Ishikawa (cell line): ENCODE results near the gene MRPL36.
A peak's percentile ranks its signal among the peaks of the same experiment; 100 is the strongest.

Source experiments
- CEBPB ChIP-seq: IDR thresholded peaks from 2 replicates; pipeline ENCODE4 v1.6.1; 2012
- CREB1 ChIP-seq: IDR thresholded peaks from 2 replicates; pipeline ENCODE4 v1.6.1; 2012; ENCODE audit warnings: low read depth
- EGR1 ChIP-seq: IDR thresholded peaks from 2 replicates; pipeline ENCODE4 v1.6.1; 2012
- EP300 ChIP-seq: IDR thresholded peaks from 2 replicates; pipeline ENCODE4 v1.6.1; 2012; ENCODE audit warnings: borderline replicate concordance
- FOXM1 ChIP-seq: IDR thresholded peaks from 2 replicates; pipeline ENCODE4 v1.6.1; 2012; ENCODE audit warnings: low read depth, borderline replicate concordance
- NFIC ChIP-seq: IDR thresholded peaks from 2 replicates; pipeline ENCODE4 v1.6.1; 2012
- RAD21 ChIP-seq: IDR thresholded peaks from 2 replicates; pipeline ENCODE4 v1.6.1; 2012; ENCODE audit warnings: low read depth
- TAF1 ChIP-seq: IDR thresholded peaks from 2 replicates; pipeline ENCODE4 v1.6.1; 2012; ENCODE audit warnings: low read depth, mild to moderate bottlenecking
- TCF12 ChIP-seq: IDR thresholded peaks from 2 replicates; pipeline ENCODE4 v1.6.1; 2012; ENCODE audit warnings: low read depth
- TEAD4 ChIP-seq: IDR thresholded peaks from 2 replicates; pipeline ENCODE4 v1.6.1; 2012
- YY1 ChIP-seq: IDR thresholded peaks from 2 replicates; pipeline ENCODE4 v1.6.1; 2012; ENCODE audit warnings: low read depth
- ZBTB7A ChIP-seq: IDR thresholded peaks from 2 replicates; pipeline ENCODE4 v1.6.1; 2012; ENCODE audit warnings: low read depth
- TF ChIP-seq, protein P1 (sequence below): IDR thresholded peaks from 2 replicates; pipeline ENCODE4 v1.6.1; 2012
- TF ChIP-seq, protein P2 (sequence below): IDR thresholded peaks from 2 replicates; pipeline ENCODE4 v1.6.1; 2012; ENCODE audit warnings: low read depth, mild to moderate bottlenecking
- TF ChIP-seq, protein P3 (sequence below): IDR thresholded peaks from 2 replicates; pipeline ENCODE4 v1.6.1; 2012

Gene MRPL36

DNA sequence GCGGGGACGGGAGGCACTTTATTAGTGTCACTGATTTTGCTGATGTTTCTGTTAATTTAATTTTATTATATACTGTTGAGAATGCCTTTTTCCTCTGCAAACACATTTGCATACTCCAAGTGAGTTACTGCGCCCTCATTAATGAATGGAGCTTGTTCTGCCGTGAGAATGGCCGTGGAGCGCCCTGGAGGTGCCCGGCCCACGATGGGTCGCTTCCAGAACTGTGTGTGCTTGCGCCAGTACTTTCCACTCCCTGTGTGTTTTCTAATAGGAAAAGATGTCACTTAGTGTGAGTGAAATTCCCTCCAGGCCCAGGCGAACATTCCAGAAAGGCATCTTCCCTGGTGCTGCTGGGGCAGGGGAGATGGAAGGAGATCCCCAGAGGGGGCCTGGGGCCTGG, 31.6 kb upstream of the MRPL36 start:
- no peak for TF ChIP-seq NFIC

DNA sequence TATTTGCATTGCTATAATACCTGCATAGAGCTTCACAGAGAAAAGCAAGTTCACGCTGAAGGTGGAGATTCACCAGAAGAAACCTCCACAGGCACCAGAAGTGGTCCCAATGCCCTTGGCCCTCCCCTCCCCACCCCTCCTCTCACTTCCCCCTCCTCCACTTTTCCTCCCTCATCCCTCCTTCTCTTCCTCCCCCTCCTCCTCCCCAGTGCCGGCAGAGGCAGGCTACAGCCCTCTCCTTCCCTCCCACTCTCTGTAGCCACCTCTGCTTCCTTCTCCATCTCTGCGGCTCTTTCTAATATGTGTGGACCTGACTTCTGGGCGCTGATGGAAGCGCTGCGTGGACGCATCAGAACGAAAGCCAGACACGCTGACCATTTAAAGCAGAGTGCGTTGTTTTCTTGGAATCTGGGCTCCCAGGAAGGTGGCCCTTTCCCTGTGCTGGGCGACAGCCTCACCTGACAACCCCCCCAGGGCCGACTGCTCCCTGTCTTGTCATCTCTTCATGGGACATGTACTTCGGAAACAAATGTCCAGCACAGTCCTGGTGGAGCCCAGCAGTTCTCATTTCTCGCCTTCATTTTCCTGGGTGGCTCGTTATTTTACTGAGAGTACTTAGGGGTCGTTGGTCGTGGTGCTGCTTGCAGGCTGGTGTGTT, 31.1 kb upstream of the MRPL36 start:
- no peak for TF ChIP-seq TEAD4
- no peak for TF ChIP-seq NFIC
- no peak for TF ChIP-seq RAD21
- no peak for TF ChIP-seq EGR1
- TF ChIP-seq ZBTB7A = no peak
- TF ChIP-seq CEBPB = no peak
- TF ChIP-seq, protein P1, sequence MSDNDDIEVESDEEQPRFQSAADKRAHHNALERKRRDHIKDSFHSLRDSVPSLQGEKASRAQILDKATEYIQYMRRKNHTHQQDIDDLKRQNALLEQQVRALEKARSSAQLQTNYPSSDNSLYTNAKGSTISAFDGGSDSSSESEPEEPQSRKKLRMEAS = no peak
- TF ChIP-seq, protein P2, sequence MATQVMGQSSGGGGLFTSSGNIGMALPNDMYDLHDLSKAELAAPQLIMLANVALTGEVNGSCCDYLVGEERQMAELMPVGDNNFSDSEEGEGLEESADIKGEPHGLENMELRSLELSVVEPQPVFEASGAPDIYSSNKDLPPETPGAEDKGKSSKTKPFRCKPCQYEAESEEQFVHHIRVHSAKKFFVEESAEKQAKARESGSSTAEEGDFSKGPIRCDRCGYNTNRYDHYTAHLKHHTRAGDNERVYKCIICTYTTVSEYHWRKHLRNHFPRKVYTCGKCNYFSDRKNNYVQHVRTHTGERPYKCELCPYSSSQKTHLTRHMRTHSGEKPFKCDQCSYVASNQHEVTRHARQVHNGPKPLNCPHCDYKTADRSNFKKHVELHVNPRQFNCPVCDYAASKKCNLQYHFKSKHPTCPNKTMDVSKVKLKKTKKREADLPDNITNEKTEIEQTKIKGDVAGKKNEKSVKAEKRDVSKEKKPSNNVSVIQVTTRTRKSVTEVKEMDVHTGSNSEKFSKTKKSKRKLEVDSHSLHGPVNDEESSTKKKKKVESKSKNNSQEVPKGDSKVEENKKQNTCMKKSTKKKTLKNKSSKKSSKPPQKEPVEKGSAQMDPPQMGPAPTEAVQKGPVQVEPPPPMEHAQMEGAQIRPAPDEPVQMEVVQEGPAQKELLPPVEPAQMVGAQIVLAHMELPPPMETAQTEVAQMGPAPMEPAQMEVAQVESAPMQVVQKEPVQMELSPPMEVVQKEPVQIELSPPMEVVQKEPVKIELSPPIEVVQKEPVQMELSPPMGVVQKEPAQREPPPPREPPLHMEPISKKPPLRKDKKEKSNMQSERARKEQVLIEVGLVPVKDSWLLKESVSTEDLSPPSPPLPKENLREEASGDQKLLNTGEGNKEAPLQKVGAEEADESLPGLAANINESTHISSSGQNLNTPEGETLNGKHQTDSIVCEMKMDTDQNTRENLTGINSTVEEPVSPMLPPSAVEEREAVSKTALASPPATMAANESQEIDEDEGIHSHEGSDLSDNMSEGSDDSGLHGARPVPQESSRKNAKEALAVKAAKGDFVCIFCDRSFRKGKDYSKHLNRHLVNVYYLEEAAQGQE = no peak
- no peak for TF ChIP-seq YY1
- no peak for TF ChIP-seq FOXM1
- no peak for TF ChIP-seq TCF12
- TF ChIP-seq, protein P3, sequence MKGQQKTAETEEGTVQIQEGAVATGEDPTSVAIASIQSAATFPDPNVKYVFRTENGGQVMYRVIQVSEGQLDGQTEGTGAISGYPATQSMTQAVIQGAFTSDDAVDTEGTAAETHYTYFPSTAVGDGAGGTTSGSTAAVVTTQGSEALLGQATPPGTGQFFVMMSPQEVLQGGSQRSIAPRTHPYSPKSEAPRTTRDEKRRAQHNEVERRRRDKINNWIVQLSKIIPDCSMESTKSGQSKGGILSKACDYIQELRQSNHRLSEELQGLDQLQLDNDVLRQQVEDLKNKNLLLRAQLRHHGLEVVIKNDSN = no peak
- TF ChIP-seq EP300 = no peak
- no peak for TF ChIP-seq TAF1
- TF ChIP-seq CREB1 = no peak

DNA sequence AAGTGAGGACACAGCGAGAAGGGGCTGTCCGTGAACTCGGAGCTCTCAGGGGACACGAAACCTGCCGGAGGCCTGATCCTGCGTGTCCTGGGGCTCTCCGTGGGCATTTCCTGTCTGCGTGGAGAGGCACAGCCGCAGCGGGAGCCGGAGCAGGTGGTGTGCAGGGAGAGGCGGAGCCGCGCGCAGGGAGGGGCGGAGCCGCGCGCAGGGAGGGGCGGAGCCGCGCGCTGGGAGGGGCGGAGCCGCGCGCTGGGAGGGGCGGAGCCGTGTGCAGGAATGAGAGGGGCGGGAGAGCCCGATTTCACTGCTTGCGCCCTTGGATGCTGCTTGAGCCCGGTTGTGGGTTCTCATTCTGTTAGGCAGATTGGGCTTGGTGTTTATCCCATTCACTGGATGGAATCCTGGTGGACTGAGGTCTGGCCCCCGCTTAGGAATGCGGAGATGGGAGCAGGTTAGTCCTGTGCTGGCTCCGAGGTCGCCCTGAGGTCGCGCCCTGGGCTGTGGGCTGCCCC, 28.3 kb upstream of the MRPL36 start:
- TF ChIP-seq RAD21 = no peak
- TF ChIP-seq, protein P1 = peak; percentile 60

DNA sequence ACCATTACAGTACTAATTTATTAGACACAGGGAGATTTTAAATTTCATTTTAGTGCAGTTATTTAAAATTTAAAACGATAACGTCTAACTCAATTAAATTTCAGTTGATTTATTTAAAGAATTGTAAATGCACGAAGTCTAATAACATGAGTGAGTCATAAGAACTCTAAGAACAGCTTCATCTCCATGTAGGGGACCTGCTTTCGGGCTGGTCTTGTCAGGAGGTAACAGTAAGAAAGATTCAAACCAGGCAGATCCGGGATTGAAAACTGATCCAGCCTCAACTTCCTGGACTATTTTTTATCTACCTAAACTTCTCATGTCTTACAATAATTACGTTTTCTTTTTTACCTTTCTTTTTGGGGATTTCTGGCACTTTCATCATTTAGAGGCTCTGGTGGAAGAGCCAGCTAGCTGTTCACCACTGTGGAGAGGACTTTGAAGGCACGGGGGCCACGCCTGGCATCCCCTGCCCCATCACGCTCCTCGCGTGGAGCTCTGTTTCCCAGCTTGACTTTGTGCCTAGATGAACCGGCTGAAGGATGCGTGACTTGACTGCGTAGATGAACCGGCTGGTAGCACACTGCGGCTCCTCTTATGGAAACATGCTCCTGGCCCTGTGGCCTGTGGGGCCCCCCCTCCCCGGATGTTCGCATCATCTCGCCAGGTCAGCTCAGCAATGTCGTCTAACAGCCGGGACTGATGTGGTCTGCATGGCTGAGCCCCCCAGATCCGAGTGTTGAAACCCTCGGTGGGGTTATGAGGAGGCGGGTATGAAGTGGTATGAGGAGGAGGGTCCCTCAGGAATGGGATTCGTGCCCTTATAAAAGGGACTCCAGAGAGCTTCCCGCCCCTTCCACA, 27.6 kb upstream of the MRPL36 start:
- TF ChIP-seq, protein P3 = no peak
- TF ChIP-seq CREB1 (no peak), CEBPB (no peak), TCF12 (no peak), ZBTB7A (peak; percentile 39)
- TF ChIP-seq, protein P1 = no peak

DNA sequence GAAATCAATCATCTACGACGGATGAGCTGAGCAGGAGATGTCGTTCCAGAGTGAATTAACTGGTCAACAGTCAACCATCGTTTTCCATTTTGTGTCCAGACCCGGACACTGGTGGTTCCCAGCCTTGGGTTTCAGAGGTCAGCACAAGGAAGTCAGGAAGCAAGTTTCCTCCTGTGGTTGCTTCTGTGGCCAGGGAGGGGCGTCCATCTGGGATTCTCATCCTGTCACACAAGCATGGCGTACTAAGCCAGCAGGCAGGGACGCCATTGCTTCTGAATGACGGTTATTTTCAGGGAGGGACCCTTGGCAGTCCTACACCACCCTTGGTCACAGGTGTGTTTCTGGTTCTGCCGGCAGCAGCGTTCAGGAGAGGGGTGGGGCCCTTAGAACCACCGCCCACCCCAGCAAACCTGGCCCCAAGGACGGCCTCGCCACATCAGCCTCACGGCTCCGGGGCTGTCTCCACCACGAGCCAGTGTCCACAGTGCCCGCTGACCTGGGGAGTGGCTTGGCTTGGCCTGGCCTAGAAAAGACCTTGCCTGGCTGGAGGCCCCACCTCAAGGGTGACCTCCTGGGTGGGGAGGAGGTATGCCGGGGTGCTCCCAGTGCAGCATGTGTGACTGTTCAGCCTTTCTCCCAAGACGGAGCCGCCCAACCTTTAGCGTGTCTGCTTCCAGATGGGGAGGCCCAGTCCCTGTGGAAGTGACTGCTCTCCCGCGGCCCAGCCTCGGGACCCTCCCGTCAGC, 26.8 kb upstream of the MRPL36 start:
- TF ChIP-seq TEAD4 (no peak), FOXM1 (no peak), EP300 (no peak), TAF1 (no peak), RAD21 (no peak), ZBTB7A (no peak), CEBPB (no peak), NFIC (no peak), YY1 (no peak), CREB1 (no peak), EGR1 (no peak)
- TF ChIP-seq, protein P2 = no peak
- TF ChIP-seq, protein P1 = no peak
- TF ChIP-seq, protein P3 = no peak
